GM12878 (cell line): ENCODE results near the gene RPS6KA4.

Experiments
- ASH2L ChIP-seq: fragments of 300-600, 200-600 bp; sonication (generic); IDR thresholded peaks from 2 replicates; pipeline ENCODE4 v1.6.1; 2017; ENCODE audit warnings: low read depth, mild to moderate bottlenecking, borderline replicate concordance
- CREB1 ChIP-seq: IDR thresholded peaks from 2 replicates; pipeline ENCODE4 v1.6.1; 2012; ENCODE audit warnings: low read depth, mild to moderate bottlenecking, inconsistent platforms
- CTCF ChIP-seq, 3 experiments: IDR thresholded peaks in 2 of 3; conservative IDR thresholded peaks in 1 of 3; 2 replicates each; pipeline ENCODE4 v1.5.1; 2011; ENCODE audit warnings: low read depth in 3 of 3, low read length in 3 of 3, mild to moderate bottlenecking in 3 of 3, control low read depth in 2 of 3, moderate library complexity in 2 of 3, inconsistent platforms in 1 of 3, mixed read lengths in 1 of 3; ENCODE audit not compliant: control insufficient read depth in 2 of 3, insufficient read depth in 1 of 3; ENCODE audit errors: extremely low read depth in 1 of 3
- EZH2 ChIP-seq: IDR thresholded peaks from 2 replicates; pipeline ENCODE4 v1.6.1; 2012; ENCODE audit warnings: low read depth, mild to moderate bottlenecking, control low read depth, inconsistent platforms, low read length, borderline replicate concordance; ENCODE audit not compliant: control insufficient read depth
- FOXK2 ChIP-seq: fragments of 450-650 bp; IDR thresholded peaks from 2 replicates; pipeline ENCODE4 v1.6.1; 2017; ENCODE audit warnings: mild to moderate bottlenecking, moderate library complexity
- GABPA ChIP-seq: IDR thresholded peaks from 2 replicates; pipeline ENCODE4 v1.6.1; 2014; ENCODE audit warnings: antibody characterized with exemption, low read depth, mild to moderate bottlenecking, inconsistent platforms
- HSF1 ChIP-seq: fragments of 150-350 bp; IDR thresholded peaks from 2 replicates; pipeline ENCODE4 v1.6.1; 2014; ENCODE audit warnings: mild to moderate bottlenecking, low read depth, low read length
- MAX ChIP-seq: IDR thresholded peaks from 2 replicates; pipeline ENCODE4 v1.6.1; 2012; ENCODE audit warnings: low read depth, low read length, improper control_type of control experiment
- MXI1 ChIP-seq: fragments of 150-350 bp; IDR thresholded peaks from 2 replicates; pipeline ENCODE4 v1.6.1; 2011; ENCODE audit warnings: low read depth, mild to moderate bottlenecking, inconsistent platforms, low read length, improper control_type of control experiment
- POLR2A ChIP-seq: IDR thresholded peaks from 2 replicates; pipeline ENCODE4 v1.6.1; 2011; ENCODE audit warnings: low read depth, mild to moderate bottlenecking, low read length
- SRF ChIP-seq, 2 experiments: IDR thresholded peaks; 2 replicates each; pipeline ENCODE4 v1.6.1; 2011; ENCODE audit warnings: low read depth in 2 of 2, low read length in 2 of 2, mild to moderate bottlenecking in 1 of 2, moderate library complexity in 1 of 2
- TAF1 ChIP-seq: IDR thresholded peaks from 2 replicates; pipeline ENCODE4 v1.6.1; 2011; ENCODE audit warnings: mild to moderate bottlenecking, low read depth, low read length, borderline replicate concordance
- USF2 ChIP-seq: IDR thresholded peaks from 2 replicates; pipeline ENCODE4 v1.6.1; 2011; ENCODE audit warnings: low read depth, low read length, improper control_type of control experiment, borderline replicate concordance

GRCh38 chr11:64317961-64318765, 40.8 kb upstream of the RPS6KA4 start, which contains the start of gene PRDX5:
- TF ChIP-seq EZH2 (no peak), CTCF (IDR thresholded peaks at IDR 0.05 in 2 of 3, conservative IDR thresholded peaks at IDR 0.05 in 1 of 3; ENCODE audit: control insufficient read depth in 2 of 3, extremely low read depth in 1 of 3, insufficient read depth in 1 of 3, low read depth in 3 of 3, low read length in 3 of 3) (peak; percentile 41 to 91 (median 41); a peak in 5 of 6 replicates), SRF (IDR thresholded peaks at IDR 0.05; ENCODE audit: low read depth in 2 of 2, low read length in 2 of 2) (0 out of 4 replicates have a peak, but pooled peaks of 1 of the 2 experiments have one; percentile 43), FOXK2 (no peak), HSF1 (no peak), ASH2L (no peak), MXI1 (no peak; the same call in 1 of the 2 replicates), TAF1 (peak; percentile 36; the same call in 1 of the 2 replicates), POLR2A (peak; percentile 86), MAX (no peak; the same call in 1 of the 2 replicates), USF2 (no peak), GABPA (no peak), CREB1 (no peak)
